AML-193 (cell line): Measurements from ENCODE around the gene GRIN1.

Experiments
- DNase-seq, 2 experiments: peaks; one replicate each; lab custom pipeline; 2025; lab: John Stamatoyannopoulos, UW

GRIN1 gene

GRCh38 chr9:137148242-137148641 is 9.3 kb downstream of the GRIN1 start:
- DNase-seq: no peak

GRCh38 chr9:137148661-137149060 is 9.7 kb downstream of the GRIN1 start:
- DNase-seq: no peak

GRCh38 chr9:137149363-137149762 is 10.4 kb downstream of the GRIN1 start:
- no peak for DNase-seq

GRCh38 chr9:137149942-137150616 is 11.1 kb downstream of the GRIN1 start:
- DNase-seq: no peak

- DNase-seq: no peak
Measured at GRCh38 chr9:137150617-137151457, 11.9 kb downstream of the GRIN1 start.

GRCh38 chr9:137152844-137153405 is 14.0 kb downstream of the GRIN1 start:
- DNase-seq: no peak

- DNase-seq: no peak
Measured at GRCh38 chr9:137156567-137157375, 17.8 kb downstream of the GRIN1 start.

GRCh38 chr9:137157618-137158415 is 18.9 kb downstream of the GRIN1 start:
- DNase-seq: no peak

GRCh38 chr9:137158625-137159024 is 19.7 kb downstream of the GRIN1 start:
- DNase-seq: no peak

GRCh38 chr9:137159105-137160053 is 20.4 kb downstream of the GRIN1 start:
- no peak for DNase-seq

GRCh38 chr9:137160054-137160425 is 21.1 kb downstream of the GRIN1 start:
- no peak for DNase-seq

GRCh38 chr9:137160716-137161557 is 22.0 kb downstream of the GRIN1 start:
- no peak for DNase-seq

- no peak for DNase-seq
Measured at GRCh38 chr9:137161558-137162486, 22.9 kb downstream of the GRIN1 start.

- DNase-seq: no peak
Measured at GRCh38 chr9:137162505-137163364, 23.8 kb downstream of the GRIN1 start.

GRCh38 chr9:137163365-137163715 is 24.4 kb downstream of the GRIN1 start:
- no peak for DNase-seq

GRCh38 chr9:137163805-137164204 is 24.9 kb downstream of the GRIN1 start:
- no peak for DNase-seq
